CD14-positive monocyte (primary cell): ENCODE measurements around the gene SHROOM2. TPM values are rescaled to one million over a fixed set of nuclear protein-coding genes. Genes with fewer than 3 reads are reported as not detected.

Experiments
- DNase-seq, 3 donors: peaks; one replicate each; pipeline ENCODE4 v3.0.0-alpha.2; 2011 to 2022
- H2AFZ ChIP-seq: 2 replicates; pipeline ENCODE4 v1.6.0; 2012; ENCODE audit warnings: mild to moderate bottlenecking, low read depth, low read length, inconsistent platforms; ENCODE audit not compliant: insufficient read depth, poor library complexity, severe bottlenecking
- H3K27ac ChIP-seq, 2 donors: 1 replicate in 1 of 2; 2 replicates in 1 of 2; pipeline ENCODE4 v1.5.1; 2012 to 2013; ENCODE audit warnings: low read length in 2 of 2, control low read depth in 1 of 2, inconsistent platforms in 1 of 2, low read depth in 1 of 2, mild to moderate bottlenecking in 1 of 2
- H3K27me3 ChIP-seq, 2 donors: one replicate each; pipeline versions ENCODE4 v1.6.0 to v1.6.1; 2011 to 2013; ENCODE audit warnings: low read length in 2 of 2; ENCODE audit not compliant: control insufficient read depth in 2 of 2, insufficient read depth in 2 of 2
- H3K36me3 ChIP-seq, 2 donors: replicated peaks in 1 of 2; 1 replicate in 1 of 2; 2 replicates in 1 of 2; pipeline versions ENCODE4 v1.5.1 to v1.6.1; 2012 to 2013; ENCODE audit warnings: low read length in 2 of 2, control low read depth in 1 of 2, inconsistent platforms in 1 of 2, mild to moderate bottlenecking in 1 of 2; ENCODE audit not compliant: insufficient read depth in 2 of 2, control insufficient read depth in 1 of 2
- H3K4me1 ChIP-seq, 2 donors: 1 replicate in 1 of 2; 2 replicates in 1 of 2; pipeline versions ENCODE4 v1.5.1 to v1.6.1; 2012 to 2013; ENCODE audit warnings: low read length in 2 of 2, control low read depth in 1 of 2, inconsistent platforms in 1 of 2, mild to moderate bottlenecking in 1 of 2, moderate library complexity in 1 of 2; ENCODE audit not compliant: insufficient read depth in 2 of 2, control insufficient read depth in 1 of 2
- H3K4me2 ChIP-seq: replicated peaks from 2 replicates; pipeline ENCODE3; 2012; ENCODE audit warnings: low read length, moderate library complexity, mild to moderate bottlenecking; ENCODE audit not compliant: poor library complexity, severe bottlenecking; ENCODE audit errors: extremely low read depth
- H3K4me3 ChIP-seq, 3 experiments: fragments of 200-600 bp in 1 of 3; sonication (generic) in 1 of 3; replicated peaks in 1 of 3; 1 replicate in 2 of 3; 2 replicates in 1 of 3; pipeline ENCODE4 v1.5.1; 2011 to 2013; ENCODE audit warnings: low read length in 3 of 3, mild to moderate bottlenecking in 3 of 3, control low read depth in 2 of 3, low read depth in 2 of 3, inconsistent platforms in 1 of 3, moderate library complexity in 1 of 3
- H3K79me2 ChIP-seq: 2 replicates; pipeline ENCODE4 v1.6.0; 2012; ENCODE audit warnings: mild to moderate bottlenecking, control low read depth, inconsistent platforms, low read length, moderate library complexity; ENCODE audit not compliant: insufficient read depth
- H3K9ac ChIP-seq: 2 replicates; pipeline ENCODE4 v1.6.0; 2017; ENCODE audit warnings: low read length, mild to moderate bottlenecking; ENCODE audit not compliant: insufficient read depth, poor library complexity, severe bottlenecking
- H3K9me3 ChIP-seq, 2 donors: replicated peaks in 1 of 2; 1 replicate in 1 of 2; 2 replicates in 1 of 2; pipeline versions ENCODE4 v1.5.1 to v1.6.1; 2012 to 2013; ENCODE audit warnings: low read length in 2 of 2, control low read depth in 1 of 2; ENCODE audit not compliant: control insufficient read depth in 1 of 2, insufficient read depth in 1 of 2
- H4K20me1 ChIP-seq: 2 replicates; pipeline ENCODE4 v1.6.0; 2012; ENCODE audit warnings: mild to moderate bottlenecking, low read length, control low read depth, moderate library complexity; ENCODE audit not compliant: insufficient read depth
- H3K27ac Mint-ChIP-seq, 7 donors: one replicate each; pipeline ENCODE4 v1.8.0; 2020; ENCODE audit warnings: mild to moderate bottlenecking in 7 of 7, mixed read lengths in 7 of 7, moderate library complexity in 6 of 7, inconsistent platforms in 2 of 7
- H3K27me3 Mint-ChIP-seq, 3 donors: one replicate each; pipeline ENCODE4 v1.8.0; 2021 to 2022; ENCODE audit warnings: low read depth in 3 of 3, mild to moderate bottlenecking in 3 of 3, mixed read lengths in 3 of 3, moderate library complexity in 3 of 3, inconsistent platforms in 1 of 3
- H3K36me3 Mint-ChIP-seq, 2 donors: one replicate each; pipeline ENCODE4 v1.8.0; 2020; ENCODE audit warnings: mixed read lengths in 2 of 2, inconsistent platforms in 1 of 2, mild to moderate bottlenecking in 1 of 2
- H3K4me1 Mint-ChIP-seq: one replicate; pipeline ENCODE4 v1.8.0; 2020; ENCODE audit warnings: mild to moderate bottlenecking, mixed read lengths
- H3K4me3 Mint-ChIP-seq, 2 donors: one replicate each; pipeline ENCODE4 v1.8.0; 2020; ENCODE audit warnings: mild to moderate bottlenecking in 2 of 2, mixed read lengths in 2 of 2, moderate library complexity in 1 of 2
- H3K9me3 Mint-ChIP-seq, 7 donors: one replicate each; pipeline ENCODE4 v1.8.0; 2020 to 2022; ENCODE audit warnings: mixed read lengths in 7 of 7, mild to moderate bottlenecking in 6 of 7, moderate library complexity in 6 of 7, inconsistent platforms in 2 of 7
- CTCF ChIP-seq: fragments of 200-600 bp; IDR thresholded peaks from one replicate; pipeline ENCODE4 v1.8.0; 2022; ENCODE audit warnings: antibody characterized with exemption, mild to moderate bottlenecking
- WGBS: methylation state at CpG from one replicate; pipeline ENCODE4 v1.1.5; 2013; ENCODE audit warnings: missing lambda C conversion rate; ENCODE audit not compliant: insufficient coverage; 5-methylcytosine and 5-hydroxymethylcytosine counted together
- intact Hi-C, 2 donors: fragments of 100-400 bp; cut with micrococcal nuclease; formaldehyde crosslinking; loops; one replicate each; pipeline versions ENCODE4 v1.15.0 to v1.15.1; 2023
- polyA plus RNA-seq, 3 donors: library from polyadenylated mRNA; depleted of rRNA in 1 of 3; unstranded in 2 of 3; stranded (reverse) in 1 of 3; fragments of 300-500 nt in 2 of 3; fragments of >200 nt in 1 of 3; fragmentation: Illumina TruSeq in 2 of 3; gene quantifications; 1 replicate in 2 of 3; 2 replicates in 1 of 3; pipeline ENCODE4 v1.2.3, GENCODE V29; 2012 to 2021

Gene SHROOM2
- polyA plus RNA-seq, 3 donors, result not detected

DNA sequence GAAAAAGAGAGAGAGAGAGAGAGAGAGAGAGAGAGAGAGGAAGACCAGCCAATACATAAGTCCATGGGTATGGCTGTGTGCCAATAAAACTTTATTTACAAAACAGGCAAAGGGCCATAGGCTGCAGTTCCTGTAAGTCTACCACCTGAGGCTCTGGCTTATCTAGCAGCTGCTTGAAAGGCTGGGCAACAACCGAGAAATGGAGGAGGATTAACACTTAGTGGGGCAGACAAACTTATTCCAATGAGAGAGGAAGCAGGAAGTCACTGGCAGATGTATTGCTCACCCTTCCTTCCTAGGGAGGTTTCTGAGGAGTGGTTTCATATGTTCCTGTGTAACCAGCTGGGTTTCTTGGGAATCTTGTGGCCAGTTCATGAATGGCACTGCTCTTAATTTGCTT lies 15.9 kb upstream of the SHROOM2 start:
- TF ChIP-seq CTCF, result no peak
- H3K9me3 Mint-ChIP-seq, result peaks cover 0 to 8% (median 2%) of the 10 kb centered on the region in 7 donors
- intact Hi-C loops, result no loop called here
- Histone ChIP-seq H2AFZ (no peak overlapping the region), H3K36me3 (no peaks in the 10 kb centered on the region), H3K4me3 (no peak overlapping the region), H4K20me1 (no peaks in the 10 kb centered on the region), H3K4me1 (no peaks in the 10 kb centered on the region), H3K27me3 (peaks cover 22 to 50% of the 10 kb centered on the region in 2 donors), H3K4me2 (no peak overlapping the region), H3K9me3 (peaks cover 0 to under 1% of the 10 kb centered on the region in 2 donors), H3K9ac (no peak overlapping the region), H3K27ac (no peak overlapping the region), H3K79me2 (no peaks in the 10 kb centered on the region)
- H3K27me3 Mint-ChIP-seq, result peaks cover 47 to 82% (median 67%) of the 10 kb centered on the region in 3 donors
- H3K27ac Mint-ChIP-seq, result no peak overlapping the region
- WGBS, result no CpG with 5 or more reads among the region's 1 CpG
- no peaks in the 10 kb centered on the region for H3K36me3 Mint-ChIP-seq
- H3K4me3 Mint-ChIP-seq, result no peak overlapping the region
- DNase-seq, result no peak
- H3K4me1 Mint-ChIP-seq, result peaks cover under 1% of the 10 kb centered on the region

DNA sequence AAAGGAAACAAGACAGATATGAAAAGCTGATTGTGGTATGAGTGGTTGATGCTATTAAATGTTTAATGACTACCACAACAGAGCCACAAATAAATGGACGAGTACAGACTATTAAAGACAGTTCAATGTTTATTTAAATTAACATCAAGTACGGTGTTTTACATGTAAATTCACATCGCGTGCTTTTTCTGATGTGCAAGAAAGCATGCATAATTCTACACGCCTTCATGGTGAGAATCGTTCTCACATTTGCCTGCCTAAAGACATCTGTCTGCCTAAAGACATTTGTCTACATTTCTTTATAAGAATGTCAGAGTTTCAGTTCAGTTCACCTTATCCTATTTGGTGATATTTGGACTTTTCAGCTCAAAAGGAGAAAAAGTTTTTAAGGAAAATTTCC lies 13.3 kb upstream of the SHROOM2 start:
- H3K27me3 Mint-ChIP-seq, result peaks cover 41 to 86% (median 67%) of the 10 kb centered on the region in 3 donors
- H3K27ac Mint-ChIP-seq, result no peak overlapping the region
- peaks cover 7% of the 10 kb centered on the region for H3K4me1 Mint-ChIP-seq
- H3K36me3 Mint-ChIP-seq, result no peaks in the 10 kb centered on the region
- no peaks in the 10 kb centered on the region for H3K9me3 ChIP-seq
- no peaks in the 10 kb centered on the region for H3K4me1 ChIP-seq
- no peaks in the 10 kb centered on the region for H3K79me2 ChIP-seq
- no peak overlapping the region for H3K9ac ChIP-seq
- no peak overlapping the region for H3K4me3 ChIP-seq
- no peak for TF ChIP-seq CTCF
- H4K20me1 ChIP-seq, result no peaks in the 10 kb centered on the region
- H2AFZ ChIP-seq, result no peak overlapping the region
- H3K36me3 ChIP-seq, result no peaks in the 10 kb centered on the region
- no peak overlapping the region for H3K4me3 Mint-ChIP-seq
- intact Hi-C loops, result no loop called here
- peaks cover 0 to 11% (median 4%) of the 10 kb centered on the region in 7 donors for H3K9me3 Mint-ChIP-seq
- H3K27ac ChIP-seq, result no peak overlapping the region
- no peak for DNase-seq
- no peak overlapping the region for H3K4me2 ChIP-seq
- no CpG with 5 or more reads among the region's 6 CpGs for WGBS
- H3K27me3 ChIP-seq, result peaks cover 13 to 48% of the 10 kb centered on the region in 2 donors
